B cell (primary cell): ENCODE data around the gene CHIA.

Experiments
- CTCF ChIP-seq: fragments of 200-600 bp; IDR thresholded peaks from one replicate; pipeline ENCODE4 v1.8.0; 2022; ENCODE audit warnings: antibody characterized with exemption, mild to moderate bottlenecking
- EZH2 ChIP-seq: IDR thresholded peaks from 2 replicates; pipeline ENCODE4 v1.6.1; 2012; ENCODE audit warnings: borderline replicate concordance, low read depth, mild to moderate bottlenecking, moderate library complexity, low read length; ENCODE audit not compliant: insufficient read depth, poor library complexity, severe bottlenecking

DNA sequence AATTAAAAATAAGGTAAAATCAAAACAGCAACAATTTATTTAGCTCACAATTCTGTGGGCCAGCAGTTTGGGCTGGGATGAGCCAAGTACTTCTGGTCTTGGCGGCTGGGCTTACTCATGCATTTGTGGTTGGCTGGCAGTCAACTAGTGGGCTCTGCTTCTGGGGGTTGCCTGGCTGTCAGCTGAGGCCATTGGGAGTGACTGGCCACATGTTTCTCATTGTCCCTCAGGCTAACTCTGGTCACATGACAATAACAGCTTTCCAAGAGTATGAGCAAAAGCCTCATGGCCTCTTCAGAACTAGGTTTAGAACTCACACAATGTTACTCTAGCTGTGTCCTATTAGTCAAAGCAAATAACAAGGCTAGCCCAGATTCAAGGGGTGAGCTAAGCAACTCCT, 15.6 kb upstream of the CHIA start:
- TF ChIP-seq CTCF (no peak), EZH2 (no peak)
